DMS153 treated with DMSO at 0.1 percent for 48 hours (cell line): ENCODE measurements around the gene NPIPA1.
"Not testable (repeated sequence)": the region's sequence is repeated elsewhere in the genome, so short reads cannot be mapped to it uniquely, and the experiment has no call there.

ENCODE experiments used
- DNase-seq: peaks from one replicate; lab custom pipeline; 2025; ENCODE audit not compliant: unreplicated experiment; lab: John Stamatoyannopoulos, UW

Gene NPIPA1

GRCh38 chr16:14937143-14937542, at the start of gene NPIPA1:
NPIPA1 (plus strand) TSS chr16:14937443; CDS start chr16:14937443, 0 bp downstream.
- DNase-seq: not testable (repeated sequence)

DNA sequence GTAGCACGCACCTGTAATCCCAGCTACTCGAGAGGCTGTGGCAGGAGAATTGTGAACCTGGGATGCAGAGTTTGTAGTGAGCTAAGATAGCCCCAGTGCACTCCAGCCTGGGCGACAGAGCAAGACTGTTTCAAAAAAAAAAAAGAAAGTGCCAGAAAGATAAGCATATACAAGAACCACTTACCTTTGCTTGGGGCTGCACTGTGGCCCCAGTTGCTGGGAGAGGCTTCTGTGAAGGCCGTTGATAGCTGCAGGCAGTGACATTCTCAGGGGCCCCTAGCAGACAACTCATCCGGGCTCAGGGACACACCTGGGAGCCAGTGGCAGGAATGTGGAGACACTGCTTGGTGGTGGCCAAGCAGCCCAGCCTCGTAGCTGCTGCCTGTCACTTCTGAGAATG, 45.1 kb upstream of the NPIPA1 start:
- not testable (repeated sequence) for DNase-seq

GRCh38 chr16:14895382-14895781, 41.9 kb upstream of the NPIPA1 start:
- not testable (repeated sequence) for DNase-seq

GRCh38 chr16:14896023-14896422, 41.2 kb upstream of the NPIPA1 start:
- DNase-seq: not testable (repeated sequence)

DNA sequence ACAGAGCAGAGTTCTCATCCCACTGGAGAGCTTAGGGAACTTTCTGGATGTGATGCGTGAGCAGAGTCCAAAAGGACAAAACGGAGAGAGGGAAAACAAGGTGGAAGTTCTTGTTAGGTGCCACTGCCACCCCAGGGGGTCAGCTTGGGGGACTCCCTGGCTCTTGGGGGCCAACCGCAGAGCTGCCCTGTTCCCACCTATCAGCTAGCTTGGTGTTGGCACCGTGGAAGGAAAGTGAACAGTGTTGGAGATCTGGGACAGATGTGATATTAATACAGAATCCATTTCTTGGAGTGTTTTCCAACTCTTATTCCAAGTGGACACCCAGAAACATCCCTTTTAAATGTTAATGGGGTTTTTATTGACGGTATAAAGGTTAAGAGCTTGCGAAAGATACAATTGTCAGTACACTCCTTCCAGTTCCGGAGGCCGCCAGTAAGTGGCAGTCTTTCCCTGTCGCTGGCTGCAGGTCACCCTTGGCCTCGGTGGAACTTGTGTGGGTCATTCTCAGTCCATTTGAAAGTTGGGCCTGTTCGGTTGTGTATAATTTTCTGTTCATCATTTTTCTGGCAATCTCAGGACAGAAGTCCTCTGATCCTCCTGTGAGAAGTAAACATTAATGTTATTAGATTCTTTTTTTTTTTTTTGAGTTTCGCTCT, 40.1 kb upstream of the NPIPA1 start:
- not testable (repeated sequence) for DNase-seq

DNA sequence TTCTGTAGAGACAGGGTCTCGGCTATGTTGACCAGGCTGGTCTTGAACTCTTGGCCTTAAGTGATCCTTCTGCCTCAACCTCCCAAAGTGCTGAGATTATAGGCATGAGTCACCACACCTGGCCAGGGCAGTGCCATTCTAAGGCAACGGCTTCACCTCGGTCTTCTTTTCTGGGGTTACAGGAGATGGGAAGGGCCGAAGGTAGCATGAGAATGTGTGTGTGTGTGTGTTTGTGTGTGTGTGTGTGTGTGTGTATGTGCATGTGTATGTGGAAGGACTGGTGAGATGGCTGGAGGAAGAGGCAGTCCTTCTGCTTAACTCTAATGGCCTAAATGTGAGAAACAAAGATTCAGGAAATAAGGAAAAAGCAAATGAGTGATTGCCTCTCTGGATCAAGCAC, 39.1 kb upstream of the NPIPA1 start:
- not testable (repeated sequence) for DNase-seq

DNA sequence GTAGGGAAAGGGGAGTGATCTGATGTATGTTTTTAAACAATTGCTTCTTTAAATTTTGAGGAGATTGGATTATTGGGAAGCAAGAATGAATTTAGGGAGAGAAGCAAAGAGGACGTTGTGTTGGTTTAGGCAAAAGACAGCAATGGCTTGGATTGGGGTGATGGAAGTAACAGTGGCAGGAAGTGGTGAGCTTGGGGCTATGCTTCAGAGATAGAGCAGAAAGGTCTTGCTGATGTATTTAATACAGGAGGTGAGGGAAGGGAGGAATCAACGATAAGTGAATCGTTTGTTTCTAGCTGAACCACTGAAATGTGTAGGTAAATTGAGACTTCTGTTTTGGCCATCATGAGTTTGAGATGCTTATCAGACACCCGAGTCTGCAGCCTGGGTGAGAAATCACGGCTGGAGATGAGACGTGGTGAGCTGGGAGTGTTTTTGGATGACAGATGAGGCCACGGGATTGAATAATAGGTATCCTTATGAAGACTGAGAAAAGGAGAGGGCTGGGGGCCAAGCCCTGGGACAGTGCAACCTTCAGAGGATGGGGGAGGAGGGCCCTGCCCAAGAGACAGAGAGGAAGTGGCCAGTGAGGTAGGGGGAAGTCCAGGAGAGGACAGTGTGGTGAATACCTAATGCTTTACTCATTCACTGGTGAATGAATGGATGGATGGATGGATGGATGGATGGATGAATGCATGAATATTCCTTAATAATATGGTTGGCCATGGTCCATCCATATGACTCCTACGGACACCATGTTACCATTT, 33.9 kb upstream of the NPIPA1 start:
- not testable (repeated sequence) for DNase-seq

- not testable (repeated sequence) for DNase-seq
These were observed 27.5 kb upstream of the NPIPA1 start for GRCh38 chr16:14909744-14910143.

DNA sequence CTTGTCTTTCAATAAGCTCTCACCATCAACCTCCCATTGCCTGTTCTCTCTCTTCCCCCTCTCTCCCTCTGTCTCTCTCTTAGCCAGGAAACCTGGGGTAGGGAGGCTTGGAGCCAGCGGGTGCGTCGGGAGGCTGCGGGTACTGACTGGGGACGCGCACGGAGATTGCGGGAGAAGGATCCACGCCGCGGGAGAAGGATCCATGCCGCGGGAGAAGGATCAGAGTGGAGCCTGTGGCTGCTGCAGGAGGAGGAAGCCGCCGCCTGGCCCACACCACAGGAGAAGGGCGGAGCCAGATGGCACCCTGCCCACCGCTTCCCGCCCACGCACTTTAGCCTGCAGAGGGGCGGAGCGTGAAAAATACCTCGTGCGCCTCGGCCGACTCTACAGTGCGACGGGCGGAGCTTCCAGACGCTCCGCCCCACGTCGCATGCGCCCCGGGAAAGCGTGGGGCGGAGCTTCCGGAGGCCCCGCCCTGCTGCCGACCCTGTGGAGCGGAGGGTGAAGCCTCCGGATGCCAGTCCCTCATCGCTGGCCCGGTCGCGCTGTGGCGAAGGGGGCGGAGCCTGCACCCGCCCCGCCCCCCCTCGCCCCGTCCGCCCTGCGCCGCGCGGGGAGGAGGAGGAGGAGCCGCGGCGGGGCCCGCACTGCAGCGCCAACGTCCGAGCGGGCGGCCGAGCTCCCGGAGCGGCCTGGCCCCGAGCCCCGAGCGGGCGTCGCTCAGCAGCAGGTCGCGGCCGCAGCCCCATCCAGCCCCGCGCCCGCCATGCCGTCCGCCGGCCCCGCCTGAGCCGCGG, 26.2 kb upstream of the NPIPA1 start:
- DNase-seq: not testable (repeated sequence)

DNA sequence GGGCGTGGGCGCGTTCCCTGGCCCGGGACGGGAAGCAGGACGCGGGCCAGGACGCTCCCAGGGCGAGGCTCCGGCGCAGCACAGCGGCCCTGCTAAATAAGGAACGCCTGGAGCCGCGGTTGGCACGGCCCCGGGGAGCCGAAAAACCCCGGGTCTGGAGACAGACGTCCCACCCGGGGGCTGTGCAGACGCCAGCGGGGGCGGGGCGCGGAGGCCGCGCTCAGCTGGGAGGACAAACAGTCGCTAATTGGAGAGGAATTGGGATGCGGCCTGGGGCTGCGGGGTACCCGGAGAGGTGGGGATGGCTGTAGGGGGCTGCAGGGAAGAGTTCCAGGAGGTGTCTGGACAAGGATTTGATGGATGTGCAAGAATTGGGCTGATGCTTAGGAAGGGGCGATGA, 25.3 kb upstream of the NPIPA1 start:
- DNase-seq: not testable (repeated sequence)

- DNase-seq: not testable (repeated sequence)
These were observed 24.7 kb upstream of the NPIPA1 start for GRCh38 chr16:14912588-14912987.

DNA sequence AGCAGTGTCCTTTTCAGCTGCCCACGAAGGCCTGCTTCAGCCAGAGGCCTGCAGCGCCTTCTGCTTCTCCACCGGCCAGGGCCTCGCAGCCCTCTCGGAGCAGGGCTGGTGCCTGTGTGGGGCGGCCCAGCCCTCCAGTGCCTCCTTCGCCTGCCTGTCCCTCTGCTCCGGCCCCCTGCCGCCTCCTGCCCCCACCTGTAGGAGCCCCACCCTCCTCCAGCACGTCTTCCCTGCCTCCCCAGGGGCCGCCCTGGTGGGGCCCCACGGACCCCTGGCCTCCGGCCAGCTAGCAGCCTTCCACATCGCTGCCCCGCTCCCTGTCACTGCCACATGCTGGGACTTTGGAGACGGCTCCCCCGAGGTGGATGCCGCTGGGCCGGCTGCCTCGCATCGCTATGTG, 18.7 kb upstream of the NPIPA1 start:
- not testable (repeated sequence) for DNase-seq

DNA sequence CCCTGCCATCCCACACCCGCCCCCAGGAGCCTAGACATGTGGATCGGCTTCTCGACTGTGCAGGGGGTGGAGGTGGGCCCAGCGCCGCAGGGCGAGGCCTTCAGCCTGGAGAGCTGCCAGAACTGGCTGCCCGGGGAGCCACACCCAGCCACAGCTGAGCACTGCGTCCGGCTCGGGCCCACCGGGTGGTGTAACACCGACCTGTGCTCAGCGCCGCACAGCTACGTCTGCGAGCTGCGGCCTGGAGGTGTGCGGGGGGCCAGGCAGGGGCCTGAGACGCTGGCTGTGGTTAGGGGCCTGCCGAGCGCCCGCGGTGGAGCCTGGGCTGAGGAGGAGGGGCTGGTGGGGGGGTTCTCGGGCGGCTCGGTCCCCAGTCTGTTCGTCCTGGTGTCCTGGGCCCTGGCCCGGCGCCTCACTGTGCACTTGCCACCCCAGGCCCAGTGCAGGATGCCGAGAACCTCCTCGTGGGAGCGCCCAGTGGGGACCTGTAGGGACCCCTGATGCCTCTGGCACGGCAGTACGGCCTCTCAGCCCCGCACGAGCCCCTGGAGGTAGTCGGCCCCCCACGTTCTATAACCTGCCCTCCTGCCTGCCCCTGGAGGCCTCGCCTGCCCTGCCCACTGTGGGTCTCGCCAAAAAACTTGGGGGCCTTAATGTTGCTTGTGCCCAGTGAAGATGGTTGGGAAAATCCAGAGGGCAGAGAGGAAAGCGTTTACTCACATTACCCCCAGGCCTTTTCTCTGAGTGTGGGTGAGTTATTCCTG, 17.2 kb upstream of the NPIPA1 start:
- not testable (repeated sequence) for DNase-seq

- not testable (repeated sequence) for DNase-seq
These were observed 15.0 kb upstream of the NPIPA1 start for GRCh38 chr16:14922285-14922684.

DNA sequence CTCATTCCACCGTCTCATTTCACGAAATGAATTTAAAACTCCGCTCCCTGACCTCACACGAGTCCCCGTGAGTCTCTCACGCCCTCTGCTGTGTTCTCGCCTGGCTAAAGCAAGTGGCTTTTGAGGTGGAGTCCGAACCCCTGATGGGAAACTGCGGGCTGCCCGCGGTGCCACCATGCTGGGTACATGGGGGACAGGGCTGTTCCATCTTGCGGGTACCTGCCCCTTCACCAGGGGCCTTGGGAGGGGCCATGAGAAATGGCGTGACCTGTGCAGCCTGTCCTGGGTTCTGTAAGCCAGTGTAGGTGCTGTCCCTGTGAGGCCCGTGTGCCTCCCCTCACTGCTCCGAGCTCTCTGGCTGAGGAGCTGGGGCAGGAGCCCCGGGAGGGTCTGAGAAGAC, 14.3 kb upstream of the NPIPA1 start:
- DNase-seq: not testable (repeated sequence)

DNA sequence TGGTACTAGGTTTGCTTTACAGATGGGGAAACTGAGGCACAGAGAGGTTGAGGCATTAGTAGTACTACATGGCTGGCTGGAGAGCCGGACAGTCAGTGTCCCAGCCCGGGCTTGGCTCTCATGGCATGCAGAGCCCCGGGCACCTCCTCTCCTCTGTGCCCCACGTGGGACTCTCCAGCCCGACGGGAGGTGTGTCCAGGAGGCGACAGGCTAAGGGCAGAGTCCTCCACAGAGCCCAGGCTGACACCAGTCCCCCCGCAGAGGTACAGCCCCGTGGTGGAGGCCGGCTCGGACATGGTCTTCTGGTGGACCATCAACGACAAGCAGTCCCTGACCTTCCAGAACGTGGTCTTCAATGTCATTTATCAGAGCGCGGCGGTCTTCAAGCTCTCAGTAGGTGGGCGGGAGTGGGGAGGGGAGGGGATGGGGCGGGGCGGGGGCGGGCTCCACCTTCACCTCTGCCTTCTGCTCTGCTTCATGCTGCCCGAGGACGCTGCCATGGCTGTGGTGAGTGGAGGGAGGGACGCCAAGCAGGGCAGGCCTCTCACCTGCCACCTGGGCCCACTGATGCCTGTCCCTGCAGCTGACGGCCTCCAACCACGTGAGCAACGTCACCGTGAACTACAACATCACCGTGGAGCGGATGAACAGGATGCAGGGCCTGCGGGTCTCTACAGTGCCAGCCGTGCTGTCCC, 13.7 kb upstream of the NPIPA1 start:
- DNase-seq: not testable (repeated sequence)

DNA sequence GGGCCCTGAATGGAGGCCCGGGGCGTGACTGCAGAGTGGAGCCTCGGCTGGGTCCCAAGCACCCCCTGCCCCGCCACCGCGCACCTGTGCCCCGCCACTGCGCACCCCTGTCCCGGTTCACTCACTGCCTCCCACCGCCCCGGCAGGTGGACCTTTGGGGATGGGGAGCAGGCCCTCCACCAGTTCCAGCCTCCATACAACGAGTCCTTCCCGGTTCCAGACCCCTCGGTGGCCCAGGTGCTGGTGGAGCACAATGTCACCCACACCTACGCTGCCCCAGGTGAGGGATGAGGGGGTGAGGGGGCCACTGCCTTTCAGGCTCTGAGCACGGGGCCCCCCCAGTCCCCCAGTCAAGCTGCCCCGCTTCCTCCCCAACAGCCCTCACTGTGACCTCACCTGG, 12.9 kb upstream of the NPIPA1 start:
- DNase-seq: not testable (repeated sequence)

DNA sequence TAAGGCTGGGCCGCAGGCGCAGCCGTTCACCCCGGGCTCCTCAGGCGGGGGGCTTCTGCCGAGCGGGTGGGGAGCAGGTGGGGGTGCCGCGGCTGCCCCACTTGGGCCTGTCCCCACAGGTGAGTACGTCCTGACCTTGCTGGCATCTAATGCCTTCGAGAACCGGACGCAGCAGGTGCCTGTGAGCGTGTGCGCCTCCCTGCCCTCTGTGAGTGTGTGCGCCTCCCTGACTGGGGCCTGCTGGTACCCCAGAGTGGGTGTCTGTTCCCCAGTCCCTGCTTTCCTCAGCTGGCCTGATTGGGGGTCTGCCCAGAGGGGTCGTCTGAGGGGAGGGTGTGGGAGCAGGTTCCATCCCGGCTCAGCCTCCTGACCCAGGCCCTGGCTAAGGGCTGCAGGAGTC, 12.3 kb upstream of the NPIPA1 start:
- DNase-seq: not testable (repeated sequence)

- DNase-seq: not testable (repeated sequence)
These were observed 9.1 kb upstream of the NPIPA1 start for GRCh38 chr16:14928064-14928714.

- not testable (repeated sequence) for DNase-seq
These were observed 8.1 kb upstream of the NPIPA1 start for GRCh38 chr16:14929176-14929575.
